Heart left ventricle (tissue), 13 donors: ENCODE measurements around the gene NUDT14.

Experiments
- CTCF ChIP-seq, 12 donors: fragments of 200-600 bp; sonication (generic) in 4 of 12; IDR thresholded peaks; one replicate each; pipeline versions ENCODE4 v1.5.0 to v1.8.0; 2018 to 2022; ENCODE audit warnings: antibody characterized with exemption in 12 of 12, mild to moderate bottlenecking in 5 of 12
- POLR2A ChIP-seq, 2 donors: fragments of 450-650 bp; IDR thresholded peaks; one replicate each; pipeline ENCODE4 v1.6.1; 2017; ENCODE audit warnings: antibody characterized with exemption in 2 of 2, mild to moderate bottlenecking in 2 of 2, moderate library complexity in 2 of 2
- donor health status: ischemic (EF 13 %, LVEDD 7.1; RV severe dilation, severe dysfunction).
- donor health status: DM: no; HTN: yes; CAD: no.
- donor health status: DM: no; HTN: no; CAD: no.
- donor health status: ischemic (EF 25% LVEDD 6.9; RV normal size, moderate dysfunction).
- donor health status: ischemic (EF 25% LVEDD 5.7; RV mildly dilated, moderate dysfunction).
- donor health status: ischemic (EF 35%, LVEDD 5.7; RV mildly dilated, moderate dysfunction).
- donor health status: nonischemic (EF 11% LVEDD 7.7; RV severe dilation, severe dysfunction).
- donor health status: DM: yes; HTN: yes; CAD: no.
- donor health status: PGD.
- donor health status: ischemic (EF 29% LVEDD 5.4; RV normal size, mild dysfunction).
- donor health status: nonischemic (EF 23%, LVEDD 6.1; RV moderate dilation, normal function).

- TF ChIP-seq CTCF (IDR thresholded peaks at IDR 0.05), result no peak
- TF ChIP-seq POLR2A (IDR thresholded peaks at IDR 0.05), result no peak
Measured at GRCh38 chr14:105168093-105168420, 13.1 kb downstream of the NUDT14 start.
